ENCODE data around the gene ACTL8.

The ACTL8 gene

DNA sequence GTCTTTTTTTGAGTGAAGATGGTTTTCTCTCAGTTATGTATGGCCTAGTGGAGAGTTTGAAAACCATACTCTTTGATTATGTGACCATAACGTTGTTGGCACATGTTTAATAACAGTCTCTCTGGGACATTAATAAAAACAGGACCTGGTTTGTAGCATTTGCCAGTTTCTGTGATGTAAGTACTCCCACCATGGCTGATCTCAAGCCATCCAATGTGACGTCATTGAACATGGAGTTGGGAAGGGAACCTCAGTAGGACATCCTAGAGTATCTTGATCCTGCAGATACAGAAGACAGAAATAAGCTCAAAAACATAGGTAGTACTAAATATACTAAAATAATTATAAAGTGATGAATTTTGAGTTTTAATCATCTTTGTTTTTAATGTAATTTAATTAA, 107.0 kb downstream of the ACTL8 start:
- Histone ChIP-seq H3K4me3 (ENCODE audit: low read length) (no peak overlapping the region), H3K4me1 (ENCODE audit: control insufficient read depth, low read length) (no peaks in the 10 kb centered on the region), H3K79me2 (ENCODE audit: control insufficient read depth, low read length) (no peaks in the 10 kb centered on the region), H3K9me2 (replicated peaks; ENCODE audit: control insufficient read depth, low read length) (no peaks in the 10 kb centered on the region), H3K9me3 (ENCODE audit: control insufficient read depth, insufficient read depth, low read length) (no peaks in the 10 kb centered on the region), H3F3A (ENCODE audit: control insufficient read depth, insufficient read depth) (no peaks in the 10 kb centered on the region), H4K20me1 (ENCODE audit: control insufficient read depth, insufficient read depth, low read depth, low read length) (no peaks in the 10 kb centered on the region), H3K27me3 (ENCODE audit: control insufficient read depth, low read length) (no peaks in the 10 kb centered on the region), H3K27ac (ENCODE audit: low read depth, low read length) (no peak overlapping the region), H3K36me3 (ENCODE audit: control insufficient read depth, low read length) (no peaks in the 10 kb centered on the region), H3K4me2 (ENCODE audit: low read length) (no peak overlapping the region)
- TF ChIP-seq EZH2phosphoT487 (IDR thresholded peaks at IDR 0.05; ENCODE audit: borderline replicate concordance, low read length) = no peak
- no peak for TF ChIP-seq CTCF (IDR thresholded peaks at IDR 0.05; ENCODE audit: low read depth, low read length, poor library complexity, severe bottlenecking)

- Histone ChIP-seq H3K4me2 (ENCODE audit: low read length) (no peak overlapping the region), H3K4me3 (ENCODE audit: low read length) (no peak overlapping the region), H4K20me1 (ENCODE audit: control insufficient read depth, insufficient read depth, low read depth, low read length) (no peaks in the 10 kb centered on the region), H3F3A (ENCODE audit: control insufficient read depth, insufficient read depth) (no peaks in the 10 kb centered on the region), H3K27me3 (ENCODE audit: control insufficient read depth, low read length) (no peaks in the 10 kb centered on the region), H3K36me3 (ENCODE audit: control insufficient read depth, low read length) (no peaks in the 10 kb centered on the region), H3K9me2 (replicated peaks; ENCODE audit: control insufficient read depth, low read length) (no peaks in the 10 kb centered on the region), H3K79me2 (ENCODE audit: control insufficient read depth, low read length) (no peaks in the 10 kb centered on the region), H3K9me3 (ENCODE audit: control insufficient read depth, insufficient read depth, low read length) (no peaks in the 10 kb centered on the region), H3K27ac (ENCODE audit: low read depth, low read length) (no peak overlapping the region), H3K4me1 (ENCODE audit: control insufficient read depth, low read length) (no peaks in the 10 kb centered on the region)
- TF ChIP-seq CTCF (IDR thresholded peaks at IDR 0.05; ENCODE audit: low read depth, low read length, poor library complexity, severe bottlenecking) = no peak
- no peak for TF ChIP-seq EZH2phosphoT487 (IDR thresholded peaks at IDR 0.05; ENCODE audit: borderline replicate concordance, low read length)
Measured at GRCh38 chr1:17865912-17866739, 111.0 kb downstream of the ACTL8 start.

DNA sequence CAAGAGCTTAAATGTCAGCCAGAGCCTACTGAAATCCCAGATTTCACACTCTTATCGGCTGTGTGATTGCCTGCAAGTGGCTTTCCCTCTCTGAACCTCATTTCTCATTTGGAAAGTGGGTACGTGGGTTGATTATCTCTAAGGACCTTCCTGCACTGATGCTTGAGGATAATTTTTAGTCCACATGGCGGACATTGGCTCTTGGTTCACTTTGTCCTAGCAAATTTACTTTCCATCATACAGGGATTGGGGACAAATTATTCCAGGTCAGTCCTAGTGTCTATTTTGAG, 111.6 kb downstream of the ACTL8 start:
- H3K36me3 ChIP-seq (ENCODE audit: control insufficient read depth, low read length) = no peaks in the 10 kb centered on the region
- no peaks in the 10 kb centered on the region for H3K9me2 ChIP-seq (replicated peaks; ENCODE audit: control insufficient read depth, low read length)
- H3K9me3 ChIP-seq (ENCODE audit: control insufficient read depth, insufficient read depth, low read length) = no peaks in the 10 kb centered on the region
- no peaks in the 10 kb centered on the region for H4K20me1 ChIP-seq (ENCODE audit: control insufficient read depth, insufficient read depth, low read depth, low read length)
- no peak overlapping the region for H3K4me2 ChIP-seq (ENCODE audit: low read length)
- no peak overlapping the region for H3K4me3 ChIP-seq (ENCODE audit: low read length)
- no peak for TF ChIP-seq EZH2phosphoT487 (IDR thresholded peaks at IDR 0.05; ENCODE audit: borderline replicate concordance, low read length)
- no peak for TF ChIP-seq CTCF (IDR thresholded peaks at IDR 0.05; ENCODE audit: low read depth, low read length, poor library complexity, severe bottlenecking)
- no peaks in the 10 kb centered on the region for H3K27me3 ChIP-seq (ENCODE audit: control insufficient read depth, low read length)
- no peaks in the 10 kb centered on the region for H3K79me2 ChIP-seq (ENCODE audit: control insufficient read depth, low read length)
- H3F3A ChIP-seq (ENCODE audit: control insufficient read depth, insufficient read depth) = no peaks in the 10 kb centered on the region
- no peak overlapping the region for H3K27ac ChIP-seq (ENCODE audit: low read depth, low read length)
- H3K4me1 ChIP-seq (ENCODE audit: control insufficient read depth, low read length) = no peaks in the 10 kb centered on the region
